HEK293 (cell line): ENCODE measurements around the gene MYLK.

Experiments
- CTCF ChIA-PET: fragments of 350-600 bp; formaldehyde crosslinking; extraction: SDS; loops from one replicate; lab custom pipeline; 2021; ENCODE audit warnings: antibody characterized with exemption; lab: Yijun Ruan, JAX
- POLR2A ChIA-PET: fragments of 300-600 bp; formaldehyde crosslinking; extraction: SDS; loops from one replicate; lab custom pipeline; 2020; ENCODE audit warnings: antibody characterized with exemption, inconsistent platforms; lab: Yijun Ruan, JAX
- H3K27ac ChIP-seq: fragments of 200-500 bp; sonication (Bioruptor generic); 2 replicates; pipeline ENCODE4 v1.5.1; 2014; ENCODE audit warnings: low read depth, low read length, control low read depth, inconsistent platforms; ENCODE audit errors: extremely low read depth
- H3K36me3 ChIP-seq, 2 experiments: fragments of 200-500 bp in 1 of 2; sonication (Bioruptor generic) in 1 of 2; 1 replicate in 1 of 2; 2 replicates in 1 of 2; pipeline ENCODE4 v1.5.1; 2014 to 2017; ENCODE audit warnings: inconsistent platforms in 2 of 2, low read length in 2 of 2; ENCODE audit not compliant: control insufficient read depth in 2 of 2, insufficient read depth in 1 of 2
- H3K4me1 ChIP-seq: fragments of 200-500 bp; sonication (Bioruptor generic); 2 replicates; pipeline ENCODE4 v1.5.1; 2014; ENCODE audit warnings: mild to moderate bottlenecking, low read length, inconsistent platforms; ENCODE audit not compliant: control insufficient read depth, insufficient read depth
- H3K4me3 ChIP-seq: 2 replicates; pipeline ENCODE4 v1.5.1; 2011; ENCODE audit warnings: low read depth, mild to moderate bottlenecking, control low read depth, low read length, moderate library complexity
- H3K9me3 ChIP-seq: fragments of 200-500 bp; sonication (Bioruptor generic); 2 replicates; pipeline ENCODE4 v1.5.1; 2014; ENCODE audit warnings: low read depth, low read length, inconsistent platforms; ENCODE audit not compliant: control insufficient read depth, insufficient read depth
- BCL11A ChIP-seq: fragments of 450-650 bp; formaldehyde crosslinking; IDR thresholded peaks from 2 replicates; pipeline ENCODE4 v1.5.1; 2016; ENCODE audit warnings: low read depth, missing biosample characterization, missing genetic modification characterization
- FEZF1 ChIP-seq: fragments of 450-650 bp; formaldehyde crosslinking; IDR thresholded peaks from 2 replicates; pipeline ENCODE4 v1.5.1; 2016; ENCODE audit warnings: missing biosample characterization, missing genetic modification characterization
- KLF8 ChIP-seq: fragments of 450-650 bp; formaldehyde crosslinking; IDR thresholded peaks from 2 replicates; pipeline ENCODE4 v1.5.1; 2016; ENCODE audit warnings: missing biosample characterization, missing genetic modification characterization
- SALL2 ChIP-seq: fragments of 450-650 bp; formaldehyde crosslinking; IDR thresholded peaks from 2 replicates; pipeline ENCODE4 v1.5.0; 2017; ENCODE audit warnings: missing biosample characterization, mild to moderate bottlenecking, missing genetic modification characterization, borderline replicate concordance
- SCRT2 ChIP-seq: fragments of 450-650 bp; formaldehyde crosslinking; IDR thresholded peaks from 2 replicates; pipeline ENCODE4 v1.5.1; 2016; ENCODE audit warnings: missing biosample characterization, missing genetic modification characterization
- SETDB1 ChIP-seq: IDR thresholded peaks from one replicate; pipeline ENCODE4 v1.6.1; 2017; ENCODE audit warnings: mild to moderate bottlenecking, low read length, moderate library complexity, mixed read lengths; ENCODE audit not compliant: insufficient read length
- WT1 ChIP-seq: fragments of 450-650 bp; formaldehyde crosslinking; IDR thresholded peaks from 2 replicates; pipeline ENCODE4 v1.5.1; 2016; ENCODE audit warnings: missing biosample characterization, missing genetic modification characterization
- ZBTB20 ChIP-seq: fragments of 450-650 bp; formaldehyde crosslinking; IDR thresholded peaks from 2 replicates; pipeline ENCODE4 v1.5.1; 2016; ENCODE audit warnings: missing biosample characterization, missing genetic modification characterization
- ZBTB48 ChIP-seq: fragments of 450-650 bp; formaldehyde crosslinking; IDR thresholded peaks from 2 replicates; pipeline ENCODE4 v1.5.1; 2016; ENCODE audit warnings: missing biosample characterization, missing genetic modification characterization
- ZNF132 ChIP-seq: fragments of 450-650 bp; formaldehyde crosslinking; IDR thresholded peaks from 2 replicates; pipeline ENCODE4 v1.5.1; 2017; ENCODE audit warnings: missing biosample characterization, missing genetic modification characterization, borderline replicate concordance
- ZNF19 ChIP-seq: fragments of 450-650 bp; formaldehyde crosslinking; IDR thresholded peaks from 2 replicates; pipeline ENCODE4; 2016; ENCODE audit warnings: missing biosample characterization, missing genetic modification characterization, low read depth
- ZNF211 ChIP-seq: fragments of 450-650 bp; formaldehyde crosslinking; IDR thresholded peaks from 2 replicates; pipeline ENCODE4 v1.5.1; 2016; ENCODE audit warnings: low read depth, missing biosample characterization, missing genetic modification characterization
- ZNF223 ChIP-seq: fragments of 450-650 bp; formaldehyde crosslinking; IDR thresholded peaks from 2 replicates; pipeline ENCODE4 v1.5.1; 2016; ENCODE audit warnings: missing biosample characterization, missing genetic modification characterization
- ZNF24 ChIP-seq: fragments of 450-650 bp; formaldehyde crosslinking; IDR thresholded peaks from 2 replicates; pipeline ENCODE4 v1.5.1; 2016; ENCODE audit warnings: missing biosample characterization, missing genetic modification characterization
- ZNF266 ChIP-seq: fragments of 450-650 bp; formaldehyde crosslinking; IDR thresholded peaks from 2 replicates; pipeline ENCODE4 v1.5.1; 2016; ENCODE audit warnings: missing biosample characterization, missing genetic modification characterization, low read depth
- ZNF394 ChIP-seq: fragments of 450-650 bp; formaldehyde crosslinking; IDR thresholded peaks from 2 replicates; pipeline ENCODE4 v1.5.1; 2016; ENCODE audit warnings: missing biosample characterization, missing genetic modification characterization, mild to moderate bottlenecking, moderate library complexity, borderline replicate concordance
- ZNF621 ChIP-seq: fragments of 450-650 bp; formaldehyde crosslinking; IDR thresholded peaks from 2 replicates; pipeline ENCODE4 v1.5.1; 2017; ENCODE audit warnings: missing biosample characterization, missing genetic modification characterization
- ZNF707 ChIP-seq: fragments of 450-650 bp; formaldehyde crosslinking; IDR thresholded peaks from 2 replicates; pipeline ENCODE4 v1.5.1; 2016; ENCODE audit warnings: missing biosample characterization, missing genetic modification characterization
- ZXDB ChIP-seq: fragments of 450-650 bp; formaldehyde crosslinking; IDR thresholded peaks from 2 replicates; pipeline ENCODE4 v1.5.1; 2016; ENCODE audit warnings: missing biosample characterization, missing genetic modification characterization
- TF ChIP-seq, protein P1 (sequence below): fragments of 450-650 bp; formaldehyde crosslinking; IDR thresholded peaks from 2 replicates; pipeline ENCODE4 v1.5.1; 2017; ENCODE audit warnings: missing biosample characterization, missing genetic modification characterization
- TF ChIP-seq, protein P2 (sequence below): fragments of 450-650 bp; formaldehyde crosslinking; optimal IDR thresholded peaks from 2 replicates; pipeline ENCODE3; 2016; ENCODE audit warnings: missing biosample characterization, mild to moderate bottlenecking, missing genetic modification characterization
- TF ChIP-seq, protein P3 (sequence below): fragments of 450-650 bp; formaldehyde crosslinking; IDR thresholded peaks from 2 replicates; pipeline ENCODE4 v1.5.1; 2016; ENCODE audit warnings: missing biosample characterization, missing genetic modification characterization
- TF ChIP-seq, protein P4 (sequence below): fragments of 450-650 bp; formaldehyde crosslinking; IDR thresholded peaks from 2 replicates; pipeline ENCODE4 v1.5.1; 2016; ENCODE audit warnings: missing biosample characterization, missing genetic modification characterization

The MYLK gene

DNA sequence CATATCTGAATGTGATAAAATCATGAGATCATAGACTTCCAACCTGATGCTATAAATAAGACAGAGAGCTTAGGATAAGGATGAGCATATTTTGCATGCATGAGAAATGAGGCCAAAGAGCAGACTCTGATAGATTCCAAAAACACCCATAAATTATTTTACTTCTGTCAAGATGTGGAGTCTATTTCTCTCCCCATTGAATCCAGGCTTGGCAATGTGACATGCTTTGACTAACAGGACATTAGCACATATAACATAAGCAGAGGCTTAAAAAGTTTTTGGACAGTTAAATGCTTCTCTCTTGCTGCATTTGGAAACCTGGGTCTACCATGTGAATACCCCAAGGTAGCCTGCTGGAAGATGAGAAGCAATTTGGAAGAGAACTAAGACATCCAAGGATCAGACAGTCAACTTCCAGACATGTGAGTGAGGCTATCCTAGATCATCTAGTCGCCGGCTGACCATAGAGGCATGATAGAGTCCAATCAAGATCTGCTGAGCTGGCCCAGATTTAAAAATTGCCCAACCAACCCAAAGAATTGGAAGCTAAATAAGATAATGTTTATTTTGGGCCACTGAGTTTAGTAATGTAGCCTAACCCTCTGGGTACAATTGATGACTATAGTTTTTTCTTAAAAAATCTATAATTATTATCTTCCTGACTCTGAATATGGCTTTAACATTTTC lies 30.3 kb downstream of the MYLK start:
- Histone ChIP-seq H3K4me3 (no peak overlapping the region), H3K9me3 (no peaks in the 10 kb centered on the region), H3K27ac (no peak overlapping the region), H3K4me1 (no peaks in the 10 kb centered on the region), H3K36me3 (no peaks in the 10 kb centered on the region)
- CTCF ChIA-PET = interaction anchor here (0.8 kb wide), 1 partner anchor 201 kb away, joined by 3 read pairs; no protein-coding TSS in a partner anchor
- POLR2A ChIA-PET = no interaction called here
- TF ChIP-seq, protein P1, sequence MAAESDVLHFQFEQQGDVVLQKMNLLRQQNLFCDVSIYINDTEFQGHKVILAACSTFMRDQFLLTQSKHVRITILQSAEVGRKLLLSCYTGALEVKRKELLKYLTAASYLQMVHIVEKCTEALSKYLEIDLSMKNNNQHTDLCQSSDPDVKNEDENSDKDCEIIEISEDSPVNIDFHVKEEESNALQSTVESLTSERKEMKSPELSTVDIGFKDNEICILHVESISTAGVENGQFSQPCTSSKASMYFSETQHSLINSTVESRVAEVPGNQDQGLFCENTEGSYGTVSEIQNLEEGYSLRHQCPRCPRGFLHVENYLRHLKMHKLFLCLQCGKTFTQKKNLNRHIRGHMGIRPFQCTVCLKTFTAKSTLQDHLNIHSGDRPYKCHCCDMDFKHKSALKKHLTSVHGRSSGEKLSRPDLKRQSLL (tag by site-specific recombination) = no peak
- TF ChIP-seq WT1 (tag by site-specific recombination) (no peak), ZNF394 (tag by site-specific recombination) (no peak), ZBTB20 (tag by site-specific recombination) (no peak), SCRT2 (no peak)
- TF ChIP-seq, protein P2, sequence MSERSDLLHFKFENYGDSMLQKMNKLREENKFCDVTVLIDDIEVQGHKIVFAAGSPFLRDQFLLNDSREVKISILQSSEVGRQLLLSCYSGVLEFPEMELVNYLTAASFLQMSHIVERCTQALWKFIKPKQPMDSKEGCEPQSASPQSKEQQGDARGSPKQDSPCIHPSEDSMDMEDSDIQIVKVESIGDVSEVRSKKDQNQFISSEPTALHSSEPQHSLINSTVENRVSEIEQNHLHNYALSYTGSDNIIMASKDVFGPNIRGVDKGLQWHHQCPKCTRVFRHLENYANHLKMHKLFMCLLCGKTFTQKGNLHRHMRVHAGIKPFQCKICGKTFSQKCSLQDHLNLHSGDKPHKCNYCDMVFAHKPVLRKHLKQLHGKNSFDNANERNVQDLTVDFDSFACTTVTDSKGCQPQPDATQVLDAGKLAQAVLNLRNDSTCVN = no peak
- TF ChIP-seq, protein P3, sequence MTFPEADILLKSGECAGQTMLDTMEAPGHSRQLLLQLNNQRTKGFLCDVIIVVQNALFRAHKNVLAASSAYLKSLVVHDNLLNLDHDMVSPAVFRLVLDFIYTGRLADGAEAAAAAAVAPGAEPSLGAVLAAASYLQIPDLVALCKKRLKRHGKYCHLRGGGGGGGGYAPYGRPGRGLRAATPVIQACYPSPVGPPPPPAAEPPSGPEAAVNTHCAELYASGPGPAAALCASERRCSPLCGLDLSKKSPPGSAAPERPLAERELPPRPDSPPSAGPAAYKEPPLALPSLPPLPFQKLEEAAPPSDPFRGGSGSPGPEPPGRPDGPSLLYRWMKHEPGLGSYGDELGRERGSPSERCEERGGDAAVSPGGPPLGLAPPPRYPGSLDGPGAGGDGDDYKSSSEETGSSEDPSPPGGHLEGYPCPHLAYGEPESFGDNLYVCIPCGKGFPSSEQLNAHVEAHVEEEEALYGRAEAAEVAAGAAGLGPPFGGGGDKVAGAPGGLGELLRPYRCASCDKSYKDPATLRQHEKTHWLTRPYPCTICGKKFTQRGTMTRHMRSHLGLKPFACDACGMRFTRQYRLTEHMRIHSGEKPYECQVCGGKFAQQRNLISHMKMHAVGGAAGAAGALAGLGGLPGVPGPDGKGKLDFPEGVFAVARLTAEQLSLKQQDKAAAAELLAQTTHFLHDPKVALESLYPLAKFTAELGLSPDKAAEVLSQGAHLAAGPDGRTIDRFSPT = no peak

DNA sequence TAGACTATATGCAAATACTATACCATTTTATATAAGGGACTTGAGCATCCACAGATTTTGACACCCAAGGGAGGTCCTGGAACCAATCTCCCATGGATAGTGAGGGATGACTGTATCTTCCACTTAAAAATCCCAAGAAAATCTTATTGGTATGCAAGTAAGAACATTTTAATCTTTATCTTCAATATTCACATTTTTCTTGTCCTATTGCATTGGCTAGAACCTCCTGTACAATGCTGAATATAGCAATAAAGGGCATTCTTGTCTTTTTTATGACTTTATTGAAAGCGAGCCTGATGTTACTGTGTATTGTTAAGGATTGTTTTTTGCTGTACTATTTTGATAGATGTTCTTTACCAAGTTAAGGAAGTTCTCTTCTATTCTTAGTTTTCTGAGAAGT lies 36.9 kb downstream of the MYLK start:
- no peaks in the 10 kb centered on the region for H3K4me1 ChIP-seq
- ChIA-PET POLR2A (no interaction called here), CTCF (no interaction called here)
- TF ChIP-seq SETDB1 = peak; percentile 91
- no peak for TF ChIP-seq ZNF19 (tag by site-specific recombination)
- no peak overlapping the region for H3K4me3 ChIP-seq
- no peak overlapping the region for H3K27ac ChIP-seq
- H3K36me3 ChIP-seq = no peaks in the 10 kb centered on the region
- H3K9me3 ChIP-seq = no peaks in the 10 kb centered on the region

DNA sequence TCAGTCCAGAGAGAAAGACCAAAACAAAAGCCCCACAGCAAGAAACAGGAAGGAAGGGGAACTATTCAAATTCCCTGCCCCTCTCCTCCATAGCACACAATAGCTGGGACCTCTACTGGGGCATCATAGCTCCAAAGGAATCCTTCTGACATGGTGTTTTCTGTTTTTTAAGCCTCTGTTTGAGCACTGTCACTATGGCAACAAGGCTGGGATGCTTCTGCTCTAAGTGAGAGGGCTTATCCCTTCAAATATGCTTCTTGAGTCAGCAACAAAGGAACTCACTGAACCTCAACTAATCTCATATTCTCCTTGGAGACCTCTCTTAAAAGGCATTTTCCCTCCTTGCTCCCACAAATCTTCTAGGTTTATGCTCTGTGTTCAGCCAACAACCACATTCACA lies 40.5 kb downstream of the MYLK start:
- CTCF ChIA-PET = interaction anchor here (0.6 kb wide), 1 partner anchor 29 kb away, joined by 3 read pairs; no protein-coding TSS in a partner anchor
- no peaks in the 10 kb centered on the region for H3K9me3 ChIP-seq
- TF ChIP-seq SALL2 (tag by site-specific recombination) = no peak
- no peak for TF ChIP-seq ZNF24 (tag by site-specific recombination)
- TF ChIP-seq ZBTB48 (tag by site-specific recombination) = no peak
- TF ChIP-seq ZNF223 (tag by site-specific recombination) = no peak
- TF ChIP-seq KLF8 = no peak
- no peak for TF ChIP-seq ZNF621
- TF ChIP-seq BCL11A (tag by site-specific recombination) = no peak
- TF ChIP-seq ZNF707 (tag by site-specific recombination) = no peak
- no peak for TF ChIP-seq FEZF1 (tag by site-specific recombination)
- TF ChIP-seq ZXDB (tag by site-specific recombination) = no peak
- TF ChIP-seq ZNF211 (tag by site-specific recombination) = no peak
- no peak for TF ChIP-seq ZNF132 (tag by site-specific recombination)
- no peak for TF ChIP-seq ZNF266 (tag by site-specific recombination)
- TF ChIP-seq, protein P4, sequence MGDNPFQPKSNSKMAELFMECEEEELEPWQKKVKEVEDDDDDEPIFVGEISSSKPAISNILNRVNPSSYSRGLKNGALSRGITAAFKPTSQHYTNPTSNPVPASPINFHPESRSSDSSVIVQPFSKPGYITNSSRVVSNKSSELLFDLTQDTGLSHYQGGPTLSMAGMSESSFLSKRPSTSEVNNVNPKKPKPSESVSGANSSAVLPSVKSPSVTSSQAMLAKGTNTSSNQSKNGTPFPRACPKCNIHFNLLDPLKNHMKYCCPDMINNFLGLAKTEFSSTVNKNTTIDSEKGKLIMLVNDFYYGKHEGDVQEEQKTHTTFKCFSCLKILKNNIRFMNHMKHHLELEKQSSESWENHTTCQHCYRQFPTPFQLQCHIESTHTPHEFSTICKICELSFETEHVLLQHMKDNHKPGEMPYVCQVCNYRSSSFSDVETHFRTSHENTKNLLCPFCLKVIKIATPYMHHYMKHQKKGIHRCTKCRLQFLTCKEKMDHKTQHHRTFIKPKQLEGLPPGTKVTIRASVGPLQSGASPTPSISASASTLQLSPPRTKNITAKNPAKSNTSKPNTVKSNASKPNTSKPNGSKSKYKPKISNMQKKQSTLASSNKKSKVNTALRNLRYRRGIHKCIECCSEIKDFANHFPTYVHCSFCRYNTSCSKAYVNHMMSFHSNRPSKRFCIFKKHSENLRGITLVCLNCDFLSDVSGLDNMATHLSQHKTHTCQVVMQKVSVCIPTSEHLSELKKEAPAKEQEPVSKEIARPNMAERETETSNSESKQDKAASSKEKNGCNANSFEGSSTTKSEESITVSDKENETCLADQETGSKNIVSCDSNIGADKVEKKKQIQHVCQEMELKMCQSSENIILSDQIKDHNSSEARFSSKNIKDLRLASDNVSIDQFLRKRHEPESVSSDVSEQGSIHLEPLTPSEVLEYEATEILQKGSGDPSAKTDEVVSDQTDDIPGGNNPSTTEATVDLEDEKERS (tag by site-specific recombination) = no peak
- no peak overlapping the region for H3K27ac ChIP-seq
- no peaks in the 10 kb centered on the region for H3K36me3 ChIP-seq
- POLR2A ChIA-PET = no interaction called here
- H3K4me3 ChIP-seq = no peak overlapping the region
- H3K4me1 ChIP-seq = no peaks in the 10 kb centered on the region
